ENCODE data around the gene NCAPD2. TPM values are rescaled to one million over a fixed set of nuclear protein-coding genes. Genes with fewer than 3 reads are reported as not detected.

NCAPD2 gene
- total and polyA plus RNA-seq, 2 of the 4 experiments (the other 2 are of a cell fraction) = 35.6 to 57.9 TPM

DNA sequence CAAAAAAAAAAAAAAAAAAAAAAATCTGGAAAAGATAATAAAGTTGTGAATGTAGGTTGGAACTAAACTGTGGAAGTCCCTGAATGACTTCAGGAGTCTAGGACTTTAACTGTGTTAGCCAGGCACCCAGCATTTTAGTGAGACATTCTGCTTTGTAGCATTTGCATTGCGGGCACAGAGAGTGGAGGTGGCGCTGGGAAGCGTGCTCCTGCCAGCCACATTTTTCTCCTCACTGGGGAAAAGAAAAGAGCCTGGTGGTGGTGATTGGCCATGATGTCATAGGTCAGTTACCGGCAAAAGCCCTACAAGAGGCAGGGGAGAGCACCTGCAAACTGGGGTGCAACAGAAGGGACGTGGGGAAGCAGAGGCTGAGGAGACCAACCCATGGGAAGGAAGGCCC is 30.7 kb downstream of the NCAPD2 start:
- H3K23ac ChIP-seq (ENCODE audit: low read depth, low read length) = no peak overlapping the region
- intact Hi-C loops (cut with micrococcal nuclease) (no loop called here), in situ Hi-C loops (cut with MboI; ENCODE audit: low sequenced_read_pairs) (no loop called here), dilution Hi-C loops (cut with HindIII; ENCODE audit: low sequenced_read_pairs, unreplicated experiment) (no loop called here)
- no peak overlapping the region for H2BK5ac ChIP-seq (ENCODE audit: low read depth, low read length, poor library complexity, severe bottlenecking)
- no peaks in the 10 kb centered on the region for H3K9me1 ChIP-seq (ENCODE audit: insufficient read depth, low read length)
- H2AK9ac ChIP-seq (replicated peaks; ENCODE audit: low read depth, low read length, poor library complexity) = no peak overlapping the region
- peaks cover 18 to 35% of the 10 kb centered on the region in 2 experiments for H3K79me1 ChIP-seq (ENCODE audit: low read depth in 1 of 2, low read length in 2 of 2)
- H4K5ac ChIP-seq (ENCODE audit: low read depth, low read length) = no peak overlapping the region
- no peak overlapping the region for H3K4ac ChIP-seq (ENCODE audit: low read depth, low read length)
- ChIA-PET CTCF (no interaction called here), POLR2A (ENCODE audit: unreplicated experiment) (no interaction called here)
- no peak overlapping the region for H3K4me2 ChIP-seq (ENCODE audit: low read depth, low read length)
- H3K27me3 ChIP-seq (ENCODE audit: control insufficient read depth, insufficient read depth, low read length) = no peaks in the 10 kb centered on the region
- BruUV-seq (replicated peaks) = no TSS peak
- no peak overlapping the region for H3K14ac ChIP-seq (replicated peaks; ENCODE audit: low read depth, low read length)
- H4K91ac ChIP-seq (ENCODE audit: insufficient read depth, low read depth, low read length) = no peak overlapping the region
- no peak overlapping the region for H3K18ac ChIP-seq (ENCODE audit: low read depth, low read length)
- no peak overlapping the region for H2AFZ ChIP-seq (replicated peaks; ENCODE audit: low read length, poor library complexity)
- H2BK120ac ChIP-seq (ENCODE audit: low read depth, low read length) = no peak overlapping the region
- no peak overlapping the region for H3K27ac ChIP-seq (ENCODE audit: insufficient read depth, low read length)
- peaks cover 73% of the 10 kb centered on the region for H3K36me3 ChIP-seq (ENCODE audit: control insufficient read depth, insufficient read depth, low read length)
- H2BK15ac ChIP-seq (ENCODE audit: low read depth, low read length) = no peak overlapping the region
- no peak for ATAC-seq (ENCODE audit: low read depth)
- no peak overlapping the region for H4K8ac ChIP-seq (ENCODE audit: low read depth in 2 of 2, low read length in 2 of 2)
- H4K20me1 ChIP-seq (ENCODE audit: insufficient read depth, low read length) = no peaks in the 10 kb centered on the region
- H2AK5ac ChIP-seq (ENCODE audit: low read depth, low read length) = no peak overlapping the region
- DNase-seq = no peak
- H3K4me3 ChIP-seq (ENCODE audit: insufficient read depth, low read depth, low read length) = no peak overlapping the region
- 100% methylated on average over 2 of the region's 5 CpGs; no CpG with 5 or more reads in 1 of the 2 experiments for WGBS, 2 experiments (ENCODE audit: extremely low coverage in 2 of 2, insufficient read length in 1 of 2)
- H3K4me1 ChIP-seq (ENCODE audit: control insufficient read depth, insufficient read depth, low read length) = no peaks in the 10 kb centered on the region
- no peak overlapping the region for H3K56ac ChIP-seq (ENCODE audit: extremely low read depth, insufficient read depth, low read length)
- no peaks in the 10 kb centered on the region for H3K9me3 ChIP-seq (ENCODE audit: control insufficient read depth, insufficient read depth, low read length)
- TF ChIP-seq RAD21 (IDR thresholded peaks at IDR 0.05; ENCODE audit: low read length) (no peak), CHD1 (IDR thresholded peaks at IDR 0.05; ENCODE audit: low read depth, low read length) (no peak), SMC3 (IDR thresholded peaks at IDR 0.05; ENCODE audit: low read depth, low read length) (no peak), CEBPB (IDR thresholded peaks at IDR 0.05; ENCODE audit: low read depth, low read length) (no peak), RCOR1 (IDR thresholded peaks at IDR 0.05; ENCODE audit: insufficient replicate concordance, low read length) (no peak), MXI1 (IDR thresholded peaks at IDR 0.05; ENCODE audit: borderline replicate concordance, low read depth, low read length) (no peak), RFX5 (IDR thresholded peaks at IDR 0.05; ENCODE audit: low read depth, low read length) (no peak), POLR2A (IDR thresholded peaks at IDR 0.05; ENCODE audit: low read depth, low read length) (no peak)
- TF ChIP-seq, protein P1, sequence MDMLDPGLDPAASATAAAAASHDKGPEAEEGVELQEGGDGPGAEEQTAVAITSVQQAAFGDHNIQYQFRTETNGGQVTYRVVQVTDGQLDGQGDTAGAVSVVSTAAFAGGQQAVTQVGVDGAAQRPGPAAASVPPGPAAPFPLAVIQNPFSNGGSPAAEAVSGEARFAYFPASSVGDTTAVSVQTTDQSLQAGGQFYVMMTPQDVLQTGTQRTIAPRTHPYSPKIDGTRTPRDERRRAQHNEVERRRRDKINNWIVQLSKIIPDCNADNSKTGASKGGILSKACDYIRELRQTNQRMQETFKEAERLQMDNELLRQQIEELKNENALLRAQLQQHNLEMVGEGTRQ (IDR thresholded peaks at IDR 0.05; ENCODE audit: low read depth, low read length) = no peak
- no peak overlapping the region for H3K9ac ChIP-seq (ENCODE audit: low read depth, low read length)
- no peak overlapping the region for H2BK20ac ChIP-seq (ENCODE audit: low read depth, low read length)
